Measurements from ENCODE around the gene CABLES2. TPM values are rescaled to one million over a fixed set of nuclear protein-coding genes. Genes with fewer than 3 reads are reported as not detected.

CABLES2 gene
- total RNA-seq, 1 experiment from 2014 or later: 8.9 TPM

DNA sequence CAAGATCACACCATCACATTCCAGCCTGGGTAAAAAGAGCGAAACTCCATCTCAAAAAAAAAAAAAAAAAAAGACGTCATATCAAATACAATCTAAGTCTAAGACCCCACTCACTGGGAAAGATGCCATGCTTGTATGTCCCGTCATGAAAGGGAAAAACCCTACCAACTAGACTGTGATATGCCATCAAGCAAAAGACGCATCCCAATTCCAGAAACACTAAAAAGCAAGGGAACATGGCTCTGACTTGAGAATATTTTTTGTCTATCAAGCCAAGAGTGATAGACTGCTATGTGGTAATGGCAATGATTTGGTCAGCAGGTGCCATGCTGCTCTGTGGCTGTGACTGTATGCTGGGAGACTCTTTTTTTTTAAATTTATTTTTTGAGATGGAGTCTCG, 63.0 kb downstream of the CABLES2 start:
- Histone ChIP-seq H3K9me2 (ENCODE audit: insufficient read depth) (no peaks in the 10 kb centered on the region), H3K4me3 (replicated peaks in 1 of 2; ENCODE audit: low read depth in 1 of 2, low read length in 2 of 2) (no peak overlapping the region), H2AFZ (ENCODE audit: low read depth, low read length, poor library complexity, severe bottlenecking) (no peak overlapping the region), H3K9me3 (ENCODE audit: control insufficient read depth in 1 of 2, insufficient read depth in 1 of 2, low read depth in 1 of 2, low read length in 2 of 2) (no peaks in the 10 kb centered on the region), H3K4me1 (ENCODE audit: control insufficient read depth in 1 of 2, insufficient read depth in 2 of 2, low read length in 2 of 2) (no peaks in the 10 kb centered on the region), H3K27me3 (ENCODE audit: insufficient read depth, low read length) (no peaks in the 10 kb centered on the region), H3K79me2 (ENCODE audit: insufficient read depth, low read length) (peaks cover 5% of the 10 kb centered on the region; the same call in 1 of the 2 replicates), H3K36me3 (ENCODE audit: control insufficient read depth in 1 of 2, insufficient read depth in 2 of 2, low read length in 2 of 2) (peaks cover 22 to 48% of the 10 kb centered on the region in 2 experiments; a peak in 3 of 4 replicates), H4K20me1 (ENCODE audit: insufficient read depth) (no peaks in the 10 kb centered on the region; the same call in 1 of the 2 replicates), H3K9ac (ENCODE audit: low read length) (no peak overlapping the region), H3K27ac (ENCODE audit: low read depth, low read length) (no peak overlapping the region), H3K4me2 (ENCODE audit: low read length) (no peak overlapping the region)
- CTCF ChIA-PET: interaction anchor here (0.6 kb wide), 1 partner anchor 29 kb away, joined by 3 read pairs; no protein-coding TSS in a partner anchor
- BruUV-seq (replicated peaks): no TSS peak
- DNase-seq (ENCODE audit: low read depth, low spot score): no peak
- RAD21 ChIA-PET (ENCODE audit: low non-redundant PET in 1 of 2, low total read pairs in 2 of 2, uncharacterized antibody in 2 of 2, unreplicated experiment in 2 of 2): no interaction called here
- ATAC-seq: no peak
- intact Hi-C loops (cut with micrococcal nuclease): no loop called here
- TF ChIP-seq EGR1 (IDR thresholded peaks at IDR 0.05; ENCODE audit: low read depth): no peak
- no peak for TF ChIP-seq CBX3 (IDR thresholded peaks at IDR 0.05; ENCODE audit: low read depth)
- no peak for TF ChIP-seq TCF7L2 (IDR thresholded peaks at IDR 0.05; ENCODE audit: borderline replicate concordance, extremely low read depth, insufficient read depth, insufficient read length)
- no peak for TF ChIP-seq SRF (IDR thresholded peaks at IDR 0.05; ENCODE audit: low read depth)
- no peak for TF ChIP-seq EZH2phosphoT487 (IDR thresholded peaks at IDR 0.05; ENCODE audit: borderline replicate concordance)
- POLR2A ChIA-PET: no interaction called here

DNA sequence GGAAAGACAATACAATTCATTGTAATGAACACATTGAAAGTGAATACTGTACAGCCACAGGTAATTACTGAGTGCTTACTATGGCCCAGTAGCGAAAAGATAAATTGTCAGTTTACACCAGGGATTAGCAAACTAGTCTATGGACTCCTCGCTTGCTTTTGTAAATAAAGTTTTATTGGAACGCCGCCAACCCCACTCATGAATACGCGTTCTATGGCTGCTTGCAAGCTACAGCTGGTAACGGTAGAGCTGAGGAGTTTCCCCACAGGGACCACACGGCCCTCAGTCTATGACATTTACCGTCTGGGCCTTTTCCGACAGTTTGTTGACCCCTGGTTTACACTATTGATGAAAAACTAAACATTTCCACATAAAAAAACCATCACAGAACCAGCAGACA, 64.2 kb downstream of the CABLES2 start:
- CTCF ChIA-PET: no interaction called here
- Histone ChIP-seq H3K27me3 (ENCODE audit: insufficient read depth, low read length) (no peaks in the 10 kb centered on the region), H2AFZ (ENCODE audit: low read depth, low read length, poor library complexity, severe bottlenecking) (no peak overlapping the region), H3K4me2 (ENCODE audit: low read length) (no peak overlapping the region), H3K4me1 (ENCODE audit: control insufficient read depth in 1 of 2, insufficient read depth in 2 of 2, low read length in 2 of 2) (no peaks in the 10 kb centered on the region), H3K9me3 (ENCODE audit: control insufficient read depth in 1 of 2, insufficient read depth in 1 of 2, low read depth in 1 of 2, low read length in 2 of 2) (no peaks in the 10 kb centered on the region), H3K4me3 (replicated peaks in 1 of 2; ENCODE audit: low read depth in 1 of 2, low read length in 2 of 2) (no peak overlapping the region), H3K9me2 (ENCODE audit: insufficient read depth) (no peaks in the 10 kb centered on the region), H3K79me2 (ENCODE audit: insufficient read depth, low read length) (peaks cover 5% of the 10 kb centered on the region; the same call in 1 of the 2 replicates), H4K20me1 (ENCODE audit: insufficient read depth) (no peaks in the 10 kb centered on the region; the same call in 1 of the 2 replicates), H3K9ac (ENCODE audit: low read length) (no peak overlapping the region), H3K27ac (ENCODE audit: low read depth, low read length) (no peak overlapping the region), H3K36me3 (ENCODE audit: control insufficient read depth in 1 of 2, insufficient read depth in 2 of 2, low read length in 2 of 2) (peaks cover 27 to 48% of the 10 kb centered on the region in 2 experiments; a peak in 3 of 4 replicates)
- POLR2A ChIA-PET: no interaction called here
- TF ChIP-seq ZFX (IDR thresholded peaks at IDR 0.05): no peak
- TF ChIP-seq, protein P1, sequence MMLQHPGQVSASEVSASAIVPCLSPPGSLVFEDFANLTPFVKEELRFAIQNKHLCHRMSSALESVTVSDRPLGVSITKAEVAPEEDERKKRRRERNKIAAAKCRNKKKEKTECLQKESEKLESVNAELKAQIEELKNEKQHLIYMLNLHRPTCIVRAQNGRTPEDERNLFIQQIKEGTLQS (IDR thresholded peaks at IDR 0.05): no peak
- TF ChIP-seq YY1 (IDR thresholded peaks at IDR 0.05; ENCODE audit: extremely low read depth, insufficient replicate concordance, low read depth, low read length): no peak
- no peak for TF ChIP-seq POLR2AphosphoS5 (IDR thresholded peaks at IDR 0.05; ENCODE audit: low read depth, low read length)
- DNase-seq (ENCODE audit: low read depth, low spot score) (no peak), ATAC-seq (no peak)
- RAD21 ChIA-PET (ENCODE audit: low non-redundant PET in 1 of 2, low total read pairs in 2 of 2, uncharacterized antibody in 2 of 2, unreplicated experiment in 2 of 2): no interaction called here
- BruUV-seq (replicated peaks): no TSS peak
- intact Hi-C loops (cut with micrococcal nuclease): no loop called here
